ENCODE data around the gene TMEM97.

Gene TMEM97

GRCh38 chr17:28317099-28317965 lies 1.7 kb upstream of the TMEM97 start:
- DNase-seq = no peak

- no peak for DNase-seq
These were observed 838 bp upstream of the TMEM97 start for GRCh38 chr17:28317966-28318758.

GRCh38 chr17:28319598-28319935 lies 567 bp downstream of the TMEM97 start:
- DNase-seq = no peak

- DNase-seq = no peak
These were observed 1.4 kb downstream of the TMEM97 start for GRCh38 chr17:28320215-28321061.

GRCh38 chr17:28324267-28324745 lies 5.3 kb downstream of the TMEM97 start:
- no peak for DNase-seq

GRCh38 chr17:28324781-28325180 lies 5.8 kb downstream of the TMEM97 start:
- no peak for DNase-seq

- no peak for DNase-seq
These were observed 6.2 kb downstream of the TMEM97 start for GRCh38 chr17:28325211-28325610.

GRCh38 chr17:28326114-28326513 lies 7.1 kb downstream of the TMEM97 start:
- DNase-seq = no peak

- DNase-seq = no peak
These were observed 8.1 kb downstream of the TMEM97 start for GRCh38 chr17:28327031-28327607.

- no peak for DNase-seq
These were observed 8.7 kb downstream of the TMEM97 start for GRCh38 chr17:28327709-28328108.

- DNase-seq = no peak
These were observed 9.3 kb downstream of the TMEM97 start for GRCh38 chr17:28328325-28328724.

- DNase-seq = no peak
These were observed 11.7 kb downstream of the TMEM97 start for GRCh38 chr17:28330671-28331070.

- no peak for DNase-seq
These were observed 13.0 kb downstream of the TMEM97 start for GRCh38 chr17:28331891-28332420.

- no peak for DNase-seq
These were observed 14.2 kb downstream of the TMEM97 start for GRCh38 chr17:28333083-28333746.

GRCh38 chr17:28334171-28334570 lies 15.2 kb downstream of the TMEM97 start:
- DNase-seq = no peak

- DNase-seq = no peak
These were observed 15.7 kb downstream of the TMEM97 start for GRCh38 chr17:28334666-28335200.

GRCh38 chr17:28335201-28335958 lies 16.4 kb downstream of the TMEM97 start, which contains the start of the genes IFT20 and TNFAIP1:
Gene IFT20, minus strand, starts transcription at chr17:28335472. Its CDS starts 3,487 bp downstream, at chr17:28331985.
Gene TNFAIP1, plus strand, starts transcription at chr17:28335761. Its CDS starts 3,761 bp downstream, at chr17:28339522.
- peak; percentile 99 to 100 for DNase-seq

GRCh38 chr17:28335959-28336871 lies 17.2 kb downstream of the TMEM97 start:
- peak; percentile 30 to 41 for DNase-seq

- no peak for DNase-seq
These were observed 19.2 kb downstream of the TMEM97 start for GRCh38 chr17:28338056-28338768.
